Measurements from ENCODE around the gene FRMD3. TPM values are rescaled to one million over a fixed set of nuclear protein-coding genes. Genes with fewer than 3 reads are reported as not detected.

FRMD3 gene
- 10.1 TPM for total RNA-seq

- DNase-seq, result peak; percentile 77
Measured at GRCh38 chr9:83538172-83538889, at the start of gene FRMD3. FRMD3 (minus strand) TSS chr9:83538401; CDS start chr9:83538231, 170 bp downstream.

- DNase-seq, result no peak
Measured at GRCh38 chr9:83584995-83585394, 46.8 kb upstream of the FRMD3 start.

- peak; percentile 39 for DNase-seq
Measured at GRCh38 chr9:83583151-83584014, 45.2 kb upstream of the FRMD3 start.

GRCh38 chr9:83582029-83582428, 43.8 kb upstream of the FRMD3 start:
- no peak for DNase-seq

GRCh38 chr9:83574482-83574881, 36.3 kb upstream of the FRMD3 start:
- no peak for DNase-seq

GRCh38 chr9:83572524-83572923, 34.3 kb upstream of the FRMD3 start:
- no peak for DNase-seq

- DNase-seq, result no peak
Measured at GRCh38 chr9:83570359-83570758, 32.2 kb upstream of the FRMD3 start.

- no peak for DNase-seq
Measured at GRCh38 chr9:83569326-83569725, 31.1 kb upstream of the FRMD3 start.

- DNase-seq, result no peak
Measured at GRCh38 chr9:83563360-83563759, 25.2 kb upstream of the FRMD3 start.

GRCh38 chr9:83560169-83560826, 22.1 kb upstream of the FRMD3 start:
- no peak for DNase-seq

- no peak for DNase-seq
Measured at GRCh38 chr9:83557771-83558170, 19.6 kb upstream of the FRMD3 start.

GRCh38 chr9:83557317-83557716, 19.1 kb upstream of the FRMD3 start:
- no peak for DNase-seq

GRCh38 chr9:83554278-83554677, 16.1 kb upstream of the FRMD3 start:
- DNase-seq, result no peak

GRCh38 chr9:83544002-83544698, 5.9 kb upstream of the FRMD3 start:
- peak; percentile 31 for DNase-seq

GRCh38 chr9:83538890-83539238, 663 bp upstream of the FRMD3 start:
- DNase-seq, result no peak

GRCh38 chr9:83537331-83538171, 650 bp downstream of the FRMD3 start:
- DNase-seq, result no peak

- DNase-seq, result no peak
Measured at GRCh38 chr9:83536332-83536731, 1.9 kb downstream of the FRMD3 start.

- DNase-seq, result no peak
Measured at GRCh38 chr9:83535736-83536135, 2.5 kb downstream of the FRMD3 start.

GRCh38 chr9:83533296-83533695, 4.9 kb downstream of the FRMD3 start:
- DNase-seq, result no peak

GRCh38 chr9:83526901-83527300, 11.3 kb downstream of the FRMD3 start:
- no peak for DNase-seq

- no peak for DNase-seq
Measured at GRCh38 chr9:83526211-83526610, 12.0 kb downstream of the FRMD3 start.

GRCh38 chr9:83523684-83524083, 14.5 kb downstream of the FRMD3 start:
- DNase-seq, result no peak
